HCT116 (cell line): ENCODE data around the gene MAP1LC3B. TPM values are rescaled to one million over a fixed set of nuclear protein-coding genes. Genes with fewer than 3 reads are reported as not detected.

Source experiments
- ATAC-seq: fragments of 200-7000 bp; cut with Tn5 transposase; 2 replicates; pipeline ENCODE4 v1.9.1; 2020; ENCODE audit warnings: mild to moderate bottlenecking, moderate library complexity
- BruUV-seq: library from RNA; stranded (reverse); fragments of 400-500 nt; replicated peaks from 2 replicates; lab custom pipeline; 2021; lab: Mats Ljungman, UMichigan
- CTCF ChIA-PET: fragments of 300-600 bp; sonication (Branson Sonifier 250); formaldehyde crosslinking; loops from one replicate; lab custom pipeline; 2021; ENCODE audit warnings: antibody characterized with exemption; lab: Charles Lee
- POLR2A ChIA-PET: fragments of 300-600, 350-600 bp; sonication (Branson Sonifier 250); formaldehyde crosslinking; loops from one replicate; lab custom pipeline; 2021; ENCODE audit warnings: antibody characterized with exemption; lab: Charles Lee
- RAD21 ChIA-PET, 2 experiments: fragments of 300-600 bp; sonication (Branson Sonifier 250); formaldehyde crosslinking; loops; one replicate each; lab custom pipeline; 2023; ENCODE audit warnings: low total read pairs in 2 of 2; ENCODE audit not compliant: uncharacterized antibody in 2 of 2, unreplicated experiment in 2 of 2, low non-redundant PET in 1 of 2; lab: Charles Lee
- DNase-seq: peaks from one replicate; pipeline ENCODE4 v3.0.0-alpha.2; 2010; ENCODE audit warnings: low read depth, low spot score
- H2AFZ ChIP-seq: fragments of 200-600 bp; shearing (Covaris generic), sonication (generic); 2 replicates; pipeline ENCODE4 v1.6.1; 2017; ENCODE audit warnings: low read depth, mixed run types, mixed read lengths, antibody characterized with exemption, low read length; ENCODE audit not compliant: poor library complexity, severe bottlenecking
- H3K27ac ChIP-seq: 2 replicates; pipeline ENCODE4 v1.5.1; 2012; ENCODE audit warnings: low read depth, low read length
- H3K27me3 ChIP-seq: fragments of 200-600 bp; sonication (generic); 2 replicates; pipeline ENCODE4 v1.6.1; 2016; ENCODE audit warnings: mixed run types, low read length, mixed read lengths; ENCODE audit not compliant: insufficient read depth
- H3K36me3 ChIP-seq, 2 experiments: fragments of 200-500 bp in 1 of 2; fragments of 200-600 bp in 1 of 2; sonication (Bioruptor generic) in 1 of 2; sonication (generic) in 1 of 2; 2 replicates each; pipeline versions ENCODE4 v1.5.1 to v1.6.1; 2014 to 2016; ENCODE audit warnings: low read length in 2 of 2, inconsistent platforms in 1 of 2, mixed read lengths in 1 of 2, mixed run types in 1 of 2; ENCODE audit not compliant: insufficient read depth in 2 of 2, control insufficient read depth in 1 of 2
- H3K4me1 ChIP-seq, 2 experiments: fragments of 200-600 bp in 1 of 2; sonication (generic) in 1 of 2; 2 replicates each; pipeline versions ENCODE4 v1.5.1 to v1.6.1; 2012 to 2017; ENCODE audit warnings: low read length in 2 of 2, inconsistent platforms in 1 of 2, mild to moderate bottlenecking in 1 of 2, mixed read lengths in 1 of 2, mixed run types in 1 of 2, moderate library complexity in 1 of 2; ENCODE audit not compliant: insufficient read depth in 2 of 2, control insufficient read depth in 1 of 2
- H3K4me2 ChIP-seq: fragments of 200-600 bp; sonication (generic); 2 replicates; pipeline ENCODE4 v1.6.1; 2017; ENCODE audit warnings: mixed run types, low read length, mixed read lengths
- H3K4me3 ChIP-seq, 2 experiments: fragments of 200-600 bp in 1 of 2; sonication (generic) in 1 of 2; replicated peaks in 1 of 2; 2 replicates each; pipeline ENCODE4 v1.5.1; 2011 to 2016; ENCODE audit warnings: low read length in 2 of 2, control low read depth in 1 of 2, low read depth in 1 of 2, mild to moderate bottlenecking in 1 of 2, mixed read lengths in 1 of 2, mixed run types in 1 of 2
- H3K79me2 ChIP-seq: fragments of 200-600 bp; sonication (generic); 2 replicates; pipeline ENCODE4 v1.6.1; 2017; ENCODE audit warnings: mild to moderate bottlenecking, mixed run types, low read length, moderate library complexity, mixed read lengths; ENCODE audit not compliant: insufficient read depth
- H3K9ac ChIP-seq: fragments of 200-600 bp; sonication (generic); 2 replicates; pipeline ENCODE4 v1.6.1; 2016; ENCODE audit warnings: low read length, mixed read lengths
- H3K9me2 ChIP-seq: fragments of 200-600 bp; sonication (generic), shearing (Covaris generic); 2 replicates; pipeline ENCODE4 v1.6.1; 2017; ENCODE audit warnings: mixed run types, mild to moderate bottlenecking, moderate library complexity; ENCODE audit not compliant: insufficient read depth
- H3K9me3 ChIP-seq, 2 experiments: fragments of 200-500 bp in 1 of 2; fragments of 200-600 bp in 1 of 2; sonication (Bioruptor generic) in 1 of 2; sonication (generic) in 1 of 2; 2 replicates each; pipeline ENCODE4 v1.6.1; 2014 to 2017; ENCODE audit warnings: low read length in 2 of 2, mixed read lengths in 2 of 2, inconsistent platforms in 1 of 2, low read depth in 1 of 2, mild to moderate bottlenecking in 1 of 2, mixed run types in 1 of 2, moderate library complexity in 1 of 2; ENCODE audit not compliant: control insufficient read depth in 1 of 2, insufficient read depth in 1 of 2
- H4K20me1 ChIP-seq: fragments of 200-600 bp; sonication (generic), shearing (Covaris generic); 2 replicates; pipeline ENCODE4 v1.6.1; 2017; ENCODE audit warnings: mixed run types, mild to moderate bottlenecking, moderate library complexity; ENCODE audit not compliant: insufficient read depth
- FOSL1 ChIP-seq: IDR thresholded peaks from 2 replicates; pipeline ENCODE4 v1.6.1; 2012; ENCODE audit warnings: low read depth
- JUND ChIP-seq: IDR thresholded peaks from 2 replicates; pipeline ENCODE4 v1.6.1; 2012
- MAX ChIP-seq: IDR thresholded peaks from 2 replicates; pipeline ENCODE4 v1.6.1; 2012
- SIN3A ChIP-seq: IDR thresholded peaks from 2 replicates; pipeline ENCODE4 v1.6.1; 2012; ENCODE audit warnings: low read depth
- ZFX ChIP-seq: fragments of 450-650 bp; IDR thresholded peaks from 2 replicates; pipeline ENCODE4 v1.6.1; 2017
- intact Hi-C: fragments of 100-400 bp; cut with micrococcal nuclease; formaldehyde crosslinking; loops from 2 replicates; pipeline ENCODE4 v1.10.0; 2022
- total RNA-seq: library from RNA; stranded (reverse); gene quantifications from one replicate; pipeline ENCODE4 v1.2.1, GENCODE V29; 2021; ENCODE audit not compliant: unreplicated experiment
- TF ChIP-seq, protein P1 (sequence below): IDR thresholded peaks from 2 replicates; pipeline ENCODE4 v1.6.1; 2011; ENCODE audit warnings: mild to moderate bottlenecking, low read length, moderate library complexity; ENCODE audit not compliant: insufficient replicate concordance; ENCODE audit errors: extremely low read depth

Gene MAP1LC3B
- total RNA-seq, 1 experiment from 2014 or later, result 93.8 TPM

- H4K20me1 ChIP-seq, result no peaks in the 10 kb centered on the region
- ATAC-seq, result no peak
These were observed 33.0 kb upstream of the MAP1LC3B start for GRCh38 chr16:87359121-87359520.

More at GRCh38 chr16:87359121-87359520, 33.0 kb upstream of the MAP1LC3B start:
- Histone ChIP-seq H3K27me3 (no peaks in the 10 kb centered on the region), H3K79me2 (peaks cover 36% of the 10 kb centered on the region), H2AFZ (no peak overlapping the region), H3K36me3 (peaks cover 17 to 46% of the 10 kb centered on the region in 2 experiments; a peak in 3 of 4 replicates), H3K27ac (no peak overlapping the region), H3K9me2 (no peaks in the 10 kb centered on the region), H3K9ac (no peak overlapping the region), H3K9me3 (no peaks in the 10 kb centered on the region), H3K4me3 (no peak overlapping the region), H3K4me1 (no peaks in the 10 kb centered on the region), H3K4me2 (no peak overlapping the region)
- ChIA-PET CTCF (no interaction called here), POLR2A (no interaction called here), RAD21 (no interaction called here)
- no peak for DNase-seq
- BruUV-seq, result no TSS peak
- no peak for TF ChIP-seq FOSL1
- TF ChIP-seq ZFX, result no peak
- TF ChIP-seq MAX, result no peak
- TF ChIP-seq SIN3A, result no peak
- TF ChIP-seq JUND, result no peak
- TF ChIP-seq, protein P1, sequence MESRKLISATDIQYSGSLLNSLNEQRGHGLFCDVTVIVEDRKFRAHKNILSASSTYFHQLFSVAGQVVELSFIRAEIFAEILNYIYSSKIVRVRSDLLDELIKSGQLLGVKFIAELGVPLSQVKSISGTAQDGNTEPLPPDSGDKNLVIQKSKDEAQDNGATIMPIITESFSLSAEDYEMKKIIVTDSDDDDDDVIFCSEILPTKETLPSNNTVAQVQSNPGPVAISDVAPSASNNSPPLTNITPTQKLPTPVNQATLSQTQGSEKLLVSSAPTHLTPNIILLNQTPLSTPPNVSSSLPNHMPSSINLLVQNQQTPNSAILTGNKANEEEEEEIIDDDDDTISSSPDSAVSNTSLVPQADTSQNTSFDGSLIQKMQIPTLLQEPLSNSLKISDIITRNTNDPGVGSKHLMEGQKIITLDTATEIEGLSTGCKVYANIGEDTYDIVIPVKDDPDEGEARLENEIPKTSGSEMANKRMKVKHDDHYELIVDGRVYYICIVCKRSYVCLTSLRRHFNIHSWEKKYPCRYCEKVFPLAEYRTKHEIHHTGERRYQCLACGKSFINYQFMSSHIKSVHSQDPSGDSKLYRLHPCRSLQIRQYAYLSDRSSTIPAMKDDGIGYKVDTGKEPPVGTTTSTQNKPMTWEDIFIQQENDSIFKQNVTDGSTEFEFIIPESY, result no peak
- intact Hi-C loops, result no loop called here
